ENCODE measurements around the gene THSD8.

GRCh38 chr19:12806242-12807081 lies 4.6 kb downstream of the THSD8 start, which contains the start of gene RNASEH2A:
- TF ChIP-seq CTCF (IDR thresholded peaks at IDR 0.05; ENCODE audit: low read depth, low read length, missing input control): peak; percentile 1
- TF ChIP-seq ATF3 (IDR thresholded peaks at IDR 0.05): no peak
- peak in 1 of 2 donors; percentile 69 for TF ChIP-seq GABPA (IDR thresholded peaks at IDR 0.05 in 1 of 2, conservative IDR thresholded peaks at IDR 0.05 in 1 of 2)
- no peak for TF ChIP-seq MAX (IDR thresholded peaks at IDR 0.05)
- no peak for TF ChIP-seq RXRA (IDR thresholded peaks at IDR 0.05)

All from liver (tissue), 3 donors.